Central memory CD8-positive, alpha-beta T cell (primary cell): ENCODE results near the gene SIN3A.
"Not testable (repeated sequence)": the region's sequence is repeated elsewhere in the genome, so short reads cannot be mapped to it uniquely, and the experiment has no call there.

Experiments used
- ATAC-seq: fragments of 150-1000 bp; cut with Tn5 transposase; replicated peaks from 2 replicates; pipeline ENCODE4 v1.10.0; 2022; ENCODE audit warnings: mild to moderate bottlenecking, moderate FRiP score, moderate number of reproducible peaks; ENCODE audit not compliant: poor library complexity, severe bottlenecking; ENCODE audit errors: extremely low read depth
- DNase-seq, 2 donors: peaks; one replicate each; pipeline ENCODE4 v3.0.0; 2021; ENCODE audit warnings: low spot score in 2 of 2
- H3K27ac Mint-ChIP-seq: one replicate; pipeline ENCODE4 v1.8.0; 2022; ENCODE audit warnings: low read depth, mild to moderate bottlenecking, moderate library complexity, mixed read lengths
- H3K27me3 Mint-ChIP-seq: one replicate; pipeline ENCODE4 v1.8.0; 2022; ENCODE audit warnings: mixed read lengths
- H3K36me3 Mint-ChIP-seq: one replicate; pipeline ENCODE4 v1.8.0; 2022; ENCODE audit warnings: mild to moderate bottlenecking, moderate library complexity, mixed read lengths; ENCODE audit not compliant: insufficient read depth
- H3K4me1 Mint-ChIP-seq: one replicate; pipeline ENCODE4 v1.8.0; 2022; ENCODE audit warnings: mixed read lengths
- H3K4me3 Mint-ChIP-seq: one replicate; pipeline ENCODE4 v1.8.0; 2022; ENCODE audit warnings: mild to moderate bottlenecking, moderate library complexity, mixed read lengths
- H3K9me3 Mint-ChIP-seq: one replicate; pipeline ENCODE4 v1.8.0; 2022; ENCODE audit warnings: mixed read lengths

The SIN3A gene

GRCh38 chr15:75455424-75455981 is 4.0 kb upstream of the SIN3A start:
- DNase-seq, result peak; percentile 77 to 82
- peaks cover 28% of the 10 kb centered on the region for H3K4me1 Mint-ChIP-seq
- H3K9me3 Mint-ChIP-seq, result no peaks in the 10 kb centered on the region
- H3K27ac Mint-ChIP-seq, result peak overlapping the region; percentile 92
- H3K4me3 Mint-ChIP-seq, result peak overlapping the region; percentile 97
- peaks cover 35% of the 10 kb centered on the region for H3K36me3 Mint-ChIP-seq
- no peaks in the 10 kb centered on the region for H3K27me3 Mint-ChIP-seq
- ATAC-seq, result no peak

- H3K4me3 Mint-ChIP-seq, result peak overlapping the region; percentile 97
- H3K27ac Mint-ChIP-seq, result peak overlapping the region; percentile 92
- peaks cover 39% of the 10 kb centered on the region for H3K36me3 Mint-ChIP-seq
- H3K27me3 Mint-ChIP-seq, result no peaks in the 10 kb centered on the region
- ATAC-seq (no peak), DNase-seq (peak; percentile 64 to 72)
- peaks cover 36% of the 10 kb centered on the region for H3K4me1 Mint-ChIP-seq
- no peaks in the 10 kb centered on the region for H3K9me3 Mint-ChIP-seq
Observed at GRCh38 chr15:75454471-75455378, 3.2 kb upstream of the SIN3A start.

GRCh38 chr15:75453703-75454470 is 2.4 kb upstream of the SIN3A start:
- ATAC-seq (peak; percentile 34), DNase-seq (peak; percentile 88 to 99)
- Mint-ChIP-seq H3K4me1 (peaks cover 41% of the 10 kb centered on the region), H3K4me3 (peak overlapping the region; percentile 97), H3K27ac (peak overlapping the region; percentile 92), H3K9me3 (no peaks in the 10 kb centered on the region), H3K36me3 (peaks cover 39% of the 10 kb centered on the region), H3K27me3 (no peaks in the 10 kb centered on the region)

- no peak for ATAC-seq
- Mint-ChIP-seq H3K4me3 (peak overlapping the region; percentile 97), H3K4me1 (peaks cover 45% of the 10 kb centered on the region), H3K9me3 (no peaks in the 10 kb centered on the region), H3K27me3 (no peaks in the 10 kb centered on the region), H3K27ac (peak overlapping the region; percentile 92), H3K36me3 (peaks cover 39% of the 10 kb centered on the region)
- peak in 1 of 2 donors; percentile 16 for DNase-seq
Observed at GRCh38 chr15:75452865-75453702, 1.6 kb upstream of the SIN3A start.

- Mint-ChIP-seq H3K4me1 (peaks cover 52% of the 10 kb centered on the region), H3K9me3 (no peaks in the 10 kb centered on the region), H3K27ac (peak overlapping the region; percentile 92), H3K4me3 (peak overlapping the region; percentile 97), H3K36me3 (peaks cover 39% of the 10 kb centered on the region), H3K27me3 (no peaks in the 10 kb centered on the region)
- ATAC-seq (peak; percentile 15), DNase-seq (peak; percentile 47 to 68)
Observed at GRCh38 chr15:75452364-75452864, 924 bp upstream of the SIN3A start.

- DNase-seq, result no peak
- peak overlapping the region; percentile 92 for H3K27ac Mint-ChIP-seq
- peak overlapping the region; percentile 97 for H3K4me3 Mint-ChIP-seq
- peaks cover 59% of the 10 kb centered on the region for H3K4me1 Mint-ChIP-seq
- no peak for ATAC-seq
- H3K36me3 Mint-ChIP-seq, result peaks cover 42% of the 10 kb centered on the region
- no peaks in the 10 kb centered on the region for H3K9me3 Mint-ChIP-seq
- H3K27me3 Mint-ChIP-seq, result no peaks in the 10 kb centered on the region
Observed at GRCh38 chr15:75451202-75451673, 252 bp downstream of the SIN3A start.

- ATAC-seq (peak; percentile 18), DNase-seq (peak; percentile 83 to 90)
- Mint-ChIP-seq H3K4me3 (peak overlapping the region; percentile 97), H3K27ac (peak overlapping the region; percentile 92), H3K9me3 (no peaks in the 10 kb centered on the region), H3K36me3 (peaks cover 41% of the 10 kb centered on the region), H3K27me3 (no peaks in the 10 kb centered on the region), H3K4me1 (peaks cover 63% of the 10 kb centered on the region)
Observed at GRCh38 chr15:75450307-75451201, 936 bp downstream of the SIN3A start.

GRCh38 chr15:75449585-75450306 is 1.7 kb downstream of the SIN3A start:
- peaks cover 40% of the 10 kb centered on the region for H3K36me3 Mint-ChIP-seq
- H3K4me3 Mint-ChIP-seq, result peak overlapping the region; percentile 97
- peak overlapping the region; percentile 92 for H3K27ac Mint-ChIP-seq
- peaks cover 64% of the 10 kb centered on the region for H3K4me1 Mint-ChIP-seq
- DNase-seq, result no peak
- no peaks in the 10 kb centered on the region for H3K9me3 Mint-ChIP-seq
- H3K27me3 Mint-ChIP-seq, result no peaks in the 10 kb centered on the region
- ATAC-seq, result no peak

GRCh38 chr15:75448171-75448570 is 3.3 kb downstream of the SIN3A start:
- not testable (repeated sequence) for H3K27me3 Mint-ChIP-seq, ATAC-seq, H3K27ac Mint-ChIP-seq, DNase-seq, H3K4me3 Mint-ChIP-seq, H3K9me3 Mint-ChIP-seq
- peaks cover 35% of the 10 kb centered on the region for H3K36me3 Mint-ChIP-seq
- peaks cover 56% of the 10 kb centered on the region for H3K4me1 Mint-ChIP-seq

- Mint-ChIP-seq H3K4me3 (no peak overlapping the region), H3K9me3 (no peaks in the 10 kb centered on the region), H3K36me3 (peaks cover 28% of the 10 kb centered on the region), H3K27me3 (no peaks in the 10 kb centered on the region), H3K4me1 (peaks cover 49% of the 10 kb centered on the region), H3K27ac (peak overlapping the region; percentile 14)
- ATAC-seq (no peak), DNase-seq (no peak)
Observed at GRCh38 chr15:75446151-75446550, 5.3 kb downstream of the SIN3A start.
